ENCODE measurements around the gene GTPBP3. TPM values are rescaled to one million over a fixed set of nuclear protein-coding genes. Genes with fewer than 3 reads are reported as not detected.

GTPBP3 gene
- total RNA-seq, 2 donors from 2014 or later: 48.7 to 55.7 TPM

- H3K4me3 Mint-ChIP-seq: peak overlapping the region; percentile 63
- H3K36me3 Mint-ChIP-seq (ENCODE audit: low read depth): peaks cover 29% of the 10 kb centered on the region
These were observed 8.6 kb upstream of the GTPBP3 start for GRCh38 chr19:17328517-17329365.

GRCh38 chr19:17329366-17330261 lies 7.7 kb upstream of the GTPBP3 start:
- Mint-ChIP-seq H3K27ac (no peak overlapping the region), H3K36me3 (ENCODE audit: low read depth) (peaks cover 29% of the 10 kb centered on the region), H3K4me1 (peaks cover 4% of the 10 kb centered on the region), H3K9me3 (no peaks in the 10 kb centered on the region), H3K4me3 (peak overlapping the region; percentile 63), H3K27me3 (ENCODE audit: insufficient read depth) (peaks cover 27% of the 10 kb centered on the region)
- Histone ChIP-seq H3K9me3 (ENCODE audit: control insufficient read depth, low read length) (no peaks in the 10 kb centered on the region), H3K27me3 (ENCODE audit: control insufficient read depth, insufficient read depth, low read length, poor library complexity, severe bottlenecking) (no peaks in the 10 kb centered on the region), H3K36me3 (ENCODE audit: control insufficient read depth, insufficient read depth, low read length) (peaks cover 13% of the 10 kb centered on the region), H3K9ac (ENCODE audit: extremely low read depth, low read length, poor library complexity, severe bottlenecking) (no peak overlapping the region), H3K4me3 (ENCODE audit: low read length) (no peak overlapping the region), H3K27ac (ENCODE audit: low read depth, low read length) (no peak overlapping the region), H3K4me1 (ENCODE audit: control insufficient read depth, insufficient read depth, low read length) (no peaks in the 10 kb centered on the region)
- 88 to 89% methylated on average over 37 to 51 of the region's 51 CpGs for WGBS, 2 experiments (ENCODE audit: insufficient coverage in 1 of 2, insufficient read length in 1 of 2)
- TF ChIP-seq CTCF (conservative IDR thresholded peaks at IDR 0.05): no peak
- DNase-seq: no peak

More at GRCh38 chr19:17328517-17329365, 8.6 kb upstream of the GTPBP3 start:
- Histone ChIP-seq H3K27ac (ENCODE audit: low read depth, low read length) (no peak overlapping the region), H3K4me3 (ENCODE audit: low read length) (peak overlapping the region; percentile 71), H3K9me3 (ENCODE audit: control insufficient read depth, low read length) (no peaks in the 10 kb centered on the region), H3K9ac (ENCODE audit: extremely low read depth, low read length, poor library complexity, severe bottlenecking) (peak overlapping the region; percentile 44), H3K27me3 (ENCODE audit: control insufficient read depth, insufficient read depth, low read length, poor library complexity, severe bottlenecking) (no peaks in the 10 kb centered on the region), H3K36me3 (ENCODE audit: control insufficient read depth, insufficient read depth, low read length) (peaks cover 13% of the 10 kb centered on the region), H3K4me1 (ENCODE audit: control insufficient read depth, insufficient read depth, low read length) (no peaks in the 10 kb centered on the region)
- peak; percentile 78 for DNase-seq
- WGBS, 2 experiments (ENCODE audit: insufficient coverage in 1 of 2, insufficient read length in 1 of 2): 35 to 66% methylated on average over 25 to 76 of the region's 94 CpGs
- Mint-ChIP-seq H3K27me3 (ENCODE audit: insufficient read depth) (peaks cover 24% of the 10 kb centered on the region), H3K9me3 (no peaks in the 10 kb centered on the region), H3K4me1 (peaks cover 1% of the 10 kb centered on the region), H3K27ac (no peak overlapping the region)
- TF ChIP-seq CTCF (conservative IDR thresholded peaks at IDR 0.05): no peak

- H3K4me1 Mint-ChIP-seq: peaks cover 4% of the 10 kb centered on the region
- Histone ChIP-seq H3K36me3 (ENCODE audit: control insufficient read depth, insufficient read depth, low read length) (peaks cover 10% of the 10 kb centered on the region), H3K9ac (ENCODE audit: extremely low read depth, low read length, poor library complexity, severe bottlenecking) (no peak overlapping the region), H3K27me3 (ENCODE audit: control insufficient read depth, insufficient read depth, low read length, poor library complexity, severe bottlenecking) (no peaks in the 10 kb centered on the region), H3K4me1 (ENCODE audit: control insufficient read depth, insufficient read depth, low read length) (no peaks in the 10 kb centered on the region), H3K9me3 (ENCODE audit: control insufficient read depth, low read length) (no peaks in the 10 kb centered on the region), H3K4me3 (ENCODE audit: low read length) (no peak overlapping the region), H3K27ac (ENCODE audit: low read depth, low read length) (no peak overlapping the region)
- no peak overlapping the region for H3K27ac Mint-ChIP-seq
- H3K9me3 Mint-ChIP-seq: no peaks in the 10 kb centered on the region
- WGBS, 2 experiments (ENCODE audit: insufficient coverage in 1 of 2, insufficient read length in 1 of 2): 95 to 97% methylated on average over 15 to 24 of the region's 24 CpGs
- peaks cover 29% of the 10 kb centered on the region for H3K36me3 Mint-ChIP-seq (ENCODE audit: low read depth)
- DNase-seq: peak; percentile 40
- TF ChIP-seq CTCF (conservative IDR thresholded peaks at IDR 0.05): no peak
- H3K4me3 Mint-ChIP-seq: no peak overlapping the region
- H3K27me3 Mint-ChIP-seq (ENCODE audit: insufficient read depth): peaks cover 27% of the 10 kb centered on the region
These were observed 6.9 kb upstream of the GTPBP3 start for GRCh38 chr19:17330262-17331044.

Measured in endodermal cell (in vitro differentiated cells).